ENCODE data around the gene POU2F2.

POU2F2 gene

GRCh38 chr19:42090672-42091071 is 41.6 kb downstream of the POU2F2 start:
- Histone ChIP-seq H3K36me3 (ENCODE audit: insufficient read depth, low read length) (no peaks in the 10 kb centered on the region), H3K9ac (ENCODE audit: low read depth, low read length) (no peak overlapping the region), H3K27ac (ENCODE audit: low read length) (no peak overlapping the region), H3K27me3 (ENCODE audit: insufficient read depth, low read length, poor library complexity) (no peaks in the 10 kb centered on the region), H3K4me1 (ENCODE audit: insufficient read depth, low read length) (peaks cover 8% of the 10 kb centered on the region; the same call in 1 of the 2 replicates), H2AFZ (ENCODE audit: low read depth, low read length) (no peak overlapping the region), H3K79me2 (ENCODE audit: insufficient read depth, low read length) (no peaks in the 10 kb centered on the region), H3K4me3 (ENCODE audit: low read depth in 1 of 2, low read length in 2 of 2) (no peak overlapping the region), H3K4me2 (ENCODE audit: insufficient read depth, low read length) (no peak overlapping the region), H4K20me1 (ENCODE audit: insufficient read depth, low read length) (no peaks in the 10 kb centered on the region), H3K9me3 (ENCODE audit: insufficient read depth, low read length, severe bottlenecking) (no peaks in the 10 kb centered on the region)
- ATAC-seq (ENCODE audit: insufficient read depth, low read depth) (no peak), DNase-seq (no peak)
- TF ChIP-seq EZH2 (IDR thresholded peaks at IDR 0.05; ENCODE audit: borderline replicate concordance, low read depth, low read length, severe bottlenecking) (no peak), CTCF (IDR thresholded peaks at IDR 0.05; ENCODE audit: borderline replicate concordance, extremely low read depth, low read length, poor library complexity, severe bottlenecking) (no peak)

GRCh38 chr19:42089772-42090171 is 42.5 kb downstream of the POU2F2 start:
- Histone ChIP-seq H3K79me2 (ENCODE audit: insufficient read depth, low read length) (no peaks in the 10 kb centered on the region), H3K4me2 (ENCODE audit: insufficient read depth, low read length) (no peak overlapping the region), H3K4me1 (ENCODE audit: insufficient read depth, low read length) (peaks cover 8% of the 10 kb centered on the region; the same call in 1 of the 2 replicates), H3K9ac (ENCODE audit: low read depth, low read length) (no peak overlapping the region), H3K4me3 (ENCODE audit: low read depth in 1 of 2, low read length in 2 of 2) (no peak overlapping the region), H2AFZ (ENCODE audit: low read depth, low read length) (no peak overlapping the region), H3K9me3 (ENCODE audit: insufficient read depth, low read length, severe bottlenecking) (no peaks in the 10 kb centered on the region), H3K27ac (ENCODE audit: low read length) (no peak overlapping the region), H4K20me1 (ENCODE audit: insufficient read depth, low read length) (no peaks in the 10 kb centered on the region), H3K27me3 (ENCODE audit: insufficient read depth, low read length, poor library complexity) (no peaks in the 10 kb centered on the region), H3K36me3 (ENCODE audit: insufficient read depth, low read length) (no peaks in the 10 kb centered on the region)
- DNase-seq (no peak), ATAC-seq (ENCODE audit: insufficient read depth, low read depth) (no peak)
- TF ChIP-seq CTCF (IDR thresholded peaks at IDR 0.05; ENCODE audit: borderline replicate concordance, extremely low read depth, low read length, poor library complexity, severe bottlenecking) (no peak), EZH2 (IDR thresholded peaks at IDR 0.05; ENCODE audit: borderline replicate concordance, low read depth, low read length, severe bottlenecking) (no peak)

GRCh38 chr19:42089191-42089750 is 43.0 kb downstream of the POU2F2 start:
- Histone ChIP-seq H3K4me3 (ENCODE audit: low read depth in 1 of 2, low read length in 2 of 2) (no peak overlapping the region), H3K27ac (ENCODE audit: low read length) (no peak overlapping the region), H3K4me2 (ENCODE audit: insufficient read depth, low read length) (no peak overlapping the region)

GRCh38 chr19:42088471-42089190 is 43.6 kb downstream of the POU2F2 start:
- Histone ChIP-seq H3K4me3 (ENCODE audit: low read depth in 1 of 2, low read length in 2 of 2) (no peak overlapping the region), H3K9ac (ENCODE audit: low read depth, low read length) (no peak overlapping the region), H3K4me2 (ENCODE audit: insufficient read depth, low read length) (no peak overlapping the region)

More at GRCh38 chr19:42089191-42089750, 43.0 kb downstream of the POU2F2 start:
- H3K36me3 ChIP-seq (ENCODE audit: insufficient read depth, low read length): no peaks in the 10 kb centered on the region
- no peaks in the 10 kb centered on the region for H4K20me1 ChIP-seq (ENCODE audit: insufficient read depth, low read length)
- ATAC-seq (ENCODE audit: insufficient read depth, low read depth): no peak
- no peak for DNase-seq
- no peaks in the 10 kb centered on the region for H3K9me3 ChIP-seq (ENCODE audit: insufficient read depth, low read length, severe bottlenecking)
- peaks cover 8% of the 10 kb centered on the region; the same call in 1 of the 2 replicates for H3K4me1 ChIP-seq (ENCODE audit: insufficient read depth, low read length)
- H3K9ac ChIP-seq (ENCODE audit: low read depth, low read length): no peak overlapping the region
- H2AFZ ChIP-seq (ENCODE audit: low read depth, low read length): no peak overlapping the region
- H3K79me2 ChIP-seq (ENCODE audit: insufficient read depth, low read length): no peaks in the 10 kb centered on the region
- no peak for TF ChIP-seq EZH2 (IDR thresholded peaks at IDR 0.05; ENCODE audit: borderline replicate concordance, low read depth, low read length, severe bottlenecking)
- no peaks in the 10 kb centered on the region for H3K27me3 ChIP-seq (ENCODE audit: insufficient read depth, low read length, poor library complexity)

More at GRCh38 chr19:42088471-42089190, 43.6 kb downstream of the POU2F2 start:
- Histone ChIP-seq H3K9me3 (ENCODE audit: insufficient read depth, low read length, severe bottlenecking) (no peaks in the 10 kb centered on the region), H3K79me2 (ENCODE audit: insufficient read depth, low read length) (no peaks in the 10 kb centered on the region), H3K27me3 (ENCODE audit: insufficient read depth, low read length, poor library complexity) (no peaks in the 10 kb centered on the region), H2AFZ (ENCODE audit: low read depth, low read length) (no peak overlapping the region), H4K20me1 (ENCODE audit: insufficient read depth, low read length) (peaks cover 1% of the 10 kb centered on the region; the same call in 1 of the 2 replicates), H3K27ac (ENCODE audit: low read length) (no peak overlapping the region), H3K4me1 (ENCODE audit: insufficient read depth, low read length) (peaks cover 8% of the 10 kb centered on the region; the same call in 1 of the 2 replicates), H3K36me3 (ENCODE audit: insufficient read depth, low read length) (no peaks in the 10 kb centered on the region)
- ATAC-seq (ENCODE audit: insufficient read depth, low read depth) (no peak), DNase-seq (no peak)
- TF ChIP-seq EZH2 (IDR thresholded peaks at IDR 0.05; ENCODE audit: borderline replicate concordance, low read depth, low read length, severe bottlenecking) (no peak), CTCF (IDR thresholded peaks at IDR 0.05; ENCODE audit: borderline replicate concordance, extremely low read depth, low read length, poor library complexity, severe bottlenecking) (no peak)
